GM19328 (cell line): ENCODE measurements around the gene RGS6.

Experiments used
- ATAC-seq: cut with Tn5 transposase; IDR thresholded peaks from one replicate; pipeline ENCODE4 v1.9.1; 2021; ENCODE audit warnings: mild to moderate bottlenecking, moderate library complexity; ENCODE audit not compliant: unreplicated experiment

The RGS6 gene

DNA sequence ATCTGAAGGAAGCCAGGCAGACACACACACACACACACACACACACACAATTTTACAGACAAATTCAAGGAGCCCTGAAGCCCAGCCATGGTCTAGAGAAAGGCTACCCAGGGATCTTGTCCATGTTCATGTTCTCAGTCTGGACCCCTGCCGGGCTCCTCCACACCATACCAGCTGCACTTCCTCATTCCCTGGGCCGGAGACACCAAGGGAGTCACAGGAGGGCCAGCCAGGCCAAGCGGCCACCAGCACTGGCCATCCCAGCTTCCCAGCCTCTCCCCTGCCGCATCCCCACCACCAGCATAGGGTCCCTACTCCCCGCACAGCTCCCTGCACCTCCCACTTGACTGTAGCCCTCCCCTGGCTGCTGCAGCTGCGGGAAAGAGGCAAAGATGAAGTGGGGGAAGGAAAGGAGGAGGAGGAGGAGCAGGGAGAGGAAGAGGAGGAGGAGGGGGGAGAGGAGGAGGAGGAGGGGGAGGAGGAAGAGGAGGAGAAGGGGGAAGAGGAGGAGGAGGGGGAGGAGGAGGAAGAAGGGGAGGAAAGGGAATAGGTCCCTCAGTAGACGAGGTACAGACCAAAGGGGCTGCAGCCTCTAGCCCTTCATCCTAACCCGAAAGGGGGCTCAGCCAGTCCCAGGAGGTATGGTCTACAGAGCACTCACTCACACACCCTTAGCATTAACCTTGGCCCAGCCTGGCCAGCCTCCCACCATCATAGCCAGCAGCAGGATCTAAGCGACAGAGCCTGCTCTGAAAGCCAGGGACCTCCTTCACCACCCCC is 668.5 kb downstream of the RGS6 start:
- ATAC-seq: no peak

DNA sequence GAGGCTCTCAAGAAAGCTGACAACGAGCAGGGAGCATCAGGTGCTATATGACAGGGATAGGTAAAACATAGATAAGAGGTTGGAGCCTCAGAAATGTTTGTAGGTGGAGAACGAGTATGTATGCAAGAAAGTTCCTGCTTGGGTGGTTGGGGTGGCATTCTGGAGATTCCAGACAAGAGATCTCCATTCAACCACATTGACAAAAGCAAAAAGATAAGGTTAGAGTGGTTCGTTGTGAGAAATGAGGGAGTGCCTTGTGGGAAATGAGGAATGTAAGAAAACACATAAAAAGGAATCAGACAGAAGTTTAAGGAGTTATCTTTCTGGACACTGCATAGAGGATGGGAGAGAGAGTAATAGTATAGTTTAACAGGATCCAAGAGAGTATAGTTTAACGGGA is 671.4 kb downstream of the RGS6 start:
- ATAC-seq: no peak

- no peak for ATAC-seq
Observed at GRCh38 chr14:72604133-72604532, 671.9 kb downstream of the RGS6 start.

GRCh38 chr14:72605096-72605920 is 673.1 kb downstream of the RGS6 start:
- ATAC-seq: no peak

DNA sequence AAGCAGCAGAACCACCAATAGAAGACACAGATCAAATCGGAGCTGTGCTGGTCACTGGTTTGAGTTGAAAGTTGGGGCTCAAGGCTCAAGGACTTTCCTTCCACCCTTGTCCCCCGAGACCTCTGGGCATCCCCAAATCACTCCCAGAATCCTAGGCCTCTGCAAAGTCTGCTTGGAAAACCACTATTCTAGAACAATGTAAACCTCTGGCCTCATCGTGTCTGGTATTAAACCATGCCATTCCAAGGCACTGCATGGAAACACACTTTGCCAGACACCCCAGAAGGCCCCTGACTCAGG is 673.6 kb downstream of the RGS6 start:
- ATAC-seq: no peak

GRCh38 chr14:72606879-72607278 is 674.6 kb downstream of the RGS6 start:
- ATAC-seq: no peak

- no peak for ATAC-seq
Observed at GRCh38 chr14:72607386-72608130, 675.3 kb downstream of the RGS6 start.

GRCh38 chr14:72608391-72609204 is 676.4 kb downstream of the RGS6 start:
- no peak for ATAC-seq

DNA sequence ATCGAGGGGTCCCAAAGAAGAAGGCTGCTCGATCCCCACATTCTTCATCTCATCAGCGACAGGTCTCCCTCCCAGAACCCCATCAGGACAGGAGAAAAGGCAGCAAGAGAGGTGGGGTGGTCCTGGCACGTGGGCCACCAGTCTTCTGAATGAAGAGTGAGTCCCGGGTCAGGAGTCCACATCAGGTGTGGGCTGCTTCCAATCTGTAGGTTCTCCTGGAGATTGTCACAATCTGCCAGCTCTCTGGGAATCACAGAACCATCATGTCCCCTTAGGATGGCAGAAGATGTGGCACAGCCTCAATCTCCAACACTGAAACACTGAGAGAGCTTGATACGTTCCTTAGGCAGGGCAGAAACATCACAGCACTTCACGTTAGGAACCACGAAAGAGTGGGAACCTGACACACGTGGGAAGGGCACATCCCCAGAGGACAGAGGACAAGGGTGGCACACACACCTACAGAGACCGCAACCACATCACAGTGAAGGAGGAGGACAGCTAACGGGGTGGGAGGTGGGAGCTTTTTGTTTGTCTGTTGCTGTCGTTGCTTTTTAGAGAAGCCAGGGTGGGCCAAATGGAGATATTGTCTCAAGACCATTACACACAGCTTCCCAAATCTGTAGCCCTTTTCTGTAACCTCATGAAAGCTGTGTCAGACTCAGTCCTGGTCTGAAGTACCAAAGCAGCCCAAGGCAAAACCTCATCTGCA is 677.1 kb downstream of the RGS6 start:
- ATAC-seq: no peak

- ATAC-seq: no peak
Observed at GRCh38 chr14:72610096-72610830, 678.0 kb downstream of the RGS6 start.

- ATAC-seq: no peak
Observed at GRCh38 chr14:72610831-72611200, 678.6 kb downstream of the RGS6 start.

DNA sequence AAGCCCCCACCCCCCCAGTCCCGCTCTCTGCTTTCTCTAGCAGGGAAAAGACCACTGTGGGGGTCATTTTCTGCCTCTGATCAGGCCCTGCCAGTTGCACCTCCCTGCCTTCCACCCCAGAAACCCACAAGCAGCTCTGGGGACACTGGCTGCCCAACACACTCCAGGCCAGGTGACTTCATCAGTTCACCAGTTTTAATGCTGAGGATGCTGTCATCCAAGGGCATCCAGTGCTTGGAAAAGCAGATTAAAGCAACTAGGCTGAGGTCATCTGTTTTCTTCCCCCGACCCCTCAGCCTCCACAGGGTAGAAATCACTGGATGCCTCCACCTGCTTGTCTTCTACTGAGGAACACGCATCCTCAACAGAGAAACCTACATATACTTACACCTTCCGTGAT is 679.3 kb downstream of the RGS6 start:
- no peak for ATAC-seq

- ATAC-seq: no peak
Observed at GRCh38 chr14:72612041-72612440, 679.8 kb downstream of the RGS6 start.

DNA sequence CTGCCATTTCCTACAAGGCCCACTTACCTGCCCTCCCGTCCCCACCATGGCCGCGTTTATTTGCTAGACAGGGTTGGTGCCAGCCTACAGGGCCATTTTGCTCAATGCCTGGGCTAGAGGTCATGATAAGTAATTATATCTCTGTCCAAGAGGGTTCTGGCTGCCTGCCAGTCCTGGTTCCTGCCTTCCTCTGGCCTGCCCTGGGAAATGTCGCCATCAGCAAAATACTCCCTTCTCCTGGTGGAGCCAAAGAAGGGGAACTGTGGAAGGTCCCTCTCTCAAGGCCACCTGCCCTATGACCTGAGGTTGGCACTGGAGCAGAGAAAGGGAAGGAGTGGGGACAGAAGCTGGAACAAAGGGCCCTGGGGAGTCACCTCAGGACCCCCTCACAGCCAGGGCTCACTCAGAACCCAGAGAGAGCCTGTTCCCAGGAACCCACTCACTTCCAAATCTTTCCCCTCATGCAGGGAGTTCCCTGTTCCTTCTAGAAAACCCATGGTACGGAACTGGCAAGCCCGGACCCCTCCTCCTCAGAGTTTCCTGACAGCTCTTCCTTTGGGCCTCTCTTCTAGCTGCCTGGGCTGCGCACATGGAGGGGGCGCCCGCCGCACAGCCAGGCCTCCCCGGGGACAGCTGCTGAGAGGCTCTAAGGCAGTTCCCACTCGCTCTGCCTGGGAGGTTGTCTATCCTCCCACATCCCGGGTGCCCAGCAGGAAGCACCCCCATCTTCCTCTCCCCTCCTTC is 681.2 kb downstream of the RGS6 start:
- no peak for ATAC-seq

GRCh38 chr14:72613975-72614319 is 681.7 kb downstream of the RGS6 start:
- ATAC-seq: no peak

DNA sequence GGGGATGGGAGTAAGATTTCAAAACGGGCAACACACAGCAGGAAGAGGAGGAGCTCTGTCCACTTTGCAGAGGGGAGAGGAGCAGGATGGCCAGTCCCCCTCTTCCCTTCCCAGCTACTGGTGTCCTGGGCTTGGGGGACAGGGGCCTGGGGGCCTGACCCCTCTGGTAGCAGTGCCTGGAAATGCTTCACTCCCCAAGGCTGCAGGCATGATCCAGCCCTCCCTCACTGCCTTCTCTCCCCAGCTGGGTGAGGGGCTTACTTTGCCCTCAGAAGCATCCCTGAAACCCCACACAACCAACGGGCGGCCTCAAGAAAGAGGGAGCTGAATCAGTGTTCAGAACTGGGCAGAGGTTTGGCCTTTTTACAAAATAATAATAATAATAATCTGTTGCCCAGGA is 682.1 kb downstream of the RGS6 start:
- no peak for ATAC-seq

DNA sequence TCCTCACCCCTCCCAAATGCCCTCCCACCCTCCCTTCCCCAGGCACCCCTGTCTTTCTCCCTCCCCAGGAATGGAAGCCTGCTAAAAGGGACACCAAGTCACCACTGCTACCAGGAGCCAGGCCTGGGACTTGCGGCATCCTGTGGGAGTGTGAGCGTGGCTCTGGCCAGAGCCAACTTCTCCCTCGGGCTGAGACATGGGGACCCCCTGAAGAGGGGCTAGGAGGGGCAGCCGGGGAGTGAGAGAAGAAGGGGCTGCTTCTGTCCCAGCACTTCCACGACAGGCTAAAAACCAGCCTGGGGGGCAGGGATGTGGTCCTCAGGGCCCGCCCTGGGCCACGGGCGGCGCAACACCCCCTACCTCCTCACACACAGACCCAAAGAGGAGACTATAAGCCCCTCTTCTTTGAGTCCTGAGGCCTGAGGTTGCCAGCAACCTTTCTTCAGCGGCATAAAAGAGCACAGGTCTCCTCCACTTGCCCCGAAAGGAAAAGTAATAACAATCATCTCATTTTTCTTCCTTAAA is 682.7 kb downstream of the RGS6 start:
- ATAC-seq: no peak

GRCh38 chr14:72615451-72616121 is 683.4 kb downstream of the RGS6 start:
- ATAC-seq: no peak
